Right lobe of liver (tissue), 6 donors: ENCODE measurements around the gene RBMS3. TPM values are rescaled to one million over a fixed set of nuclear protein-coding genes. Genes with fewer than 3 reads are reported as not detected.

Experiments used
- ATAC-seq, 4 donors: fragments of 200-7000 bp; cut with Tn5 transposase; one replicate each; pipeline ENCODE4 v1.9.1; 2020; ENCODE audit warnings: mild to moderate bottlenecking in 4 of 4, moderate library complexity in 4 of 4
- DNase-seq, 3 donors: peaks; one replicate each; pipeline ENCODE4 v3.0.0-alpha.2; 2020
- H3K27ac ChIP-seq, 3 donors: fragments of 200-600 bp; one replicate each; pipeline ENCODE4 v1.8.0; 2022
- H3K27me3 ChIP-seq, 2 donors: fragments of 200-600 bp; one replicate each; pipeline ENCODE4 v1.8.0; 2022
- H3K36me3 ChIP-seq, 4 donors: fragments of 200-600 bp; sonication (generic) in 1 of 4; one replicate each; pipeline versions ENCODE4 v1.5.1 to v1.8.0; 2017 to 2022; ENCODE audit warnings: control low read depth in 1 of 4
- H3K4me1 ChIP-seq, 4 donors: fragments of 200-600 bp; sonication (generic) in 1 of 4; one replicate each; pipeline versions ENCODE4 v1.5.1 to v1.8.0; 2017 to 2022; ENCODE audit warnings: control low read depth in 1 of 4
- H3K4me3 ChIP-seq, 3 donors: fragments of 200-600 bp; one replicate each; pipeline ENCODE4 v1.8.0; 2022
- H3K9me3 ChIP-seq, 4 donors: fragments of 200-600 bp; sonication (generic) in 1 of 4; one replicate each; pipeline versions ENCODE4 v1.5.1 to v1.8.0; 2017 to 2022; ENCODE audit warnings: control low read depth in 1 of 4
- CTCF ChIP-seq, 4 donors: fragments of 200-600 bp in 3 of 4; fragments of 450-650 bp in 1 of 4; IDR thresholded peaks; one replicate each; pipeline versions ENCODE4 v1.5.1 to v1.8.0; 2016 to 2022; ENCODE audit warnings: antibody characterized with exemption in 4 of 4, mild to moderate bottlenecking in 2 of 4
- POLR2A ChIP-seq: fragments of 450-650 bp; IDR thresholded peaks from one replicate; pipeline ENCODE4 v1.6.1; 2017; ENCODE audit warnings: antibody characterized with exemption, mild to moderate bottlenecking
- whole genome bisulfite sequencing: methylation state at CpG from one replicate; pipeline ENCODE4 v1.1.6; 2018; ENCODE audit warnings: low coverage, low lambda C conversion rate; ENCODE audit not compliant: insufficient coverage; ENCODE audit errors: missing lambda C conversion rate; 5-methylcytosine and 5-hydroxymethylcytosine counted together
- intact Hi-C, 2 donors: fragments of 100-400 bp; cut with DNase I; formaldehyde crosslinking; loops; one replicate each; pipeline versions ENCODE4 v1.11.2 to v1.14.1; 2022
- total RNA-seq, 6 experiments: library from RNA; depleted of rRNA in 2 of 6; stranded (reverse); fragments of >200 nt in 2 of 6; fragmentation: NEBNext Ultra II Directional in 3 of 6; extraction: Animal tissue kit (Norgen Biotek cat#: 25700) in 3 of 6; gene quantifications; one replicate each; pipeline versions ENCODE4 v1.1.0 to v1.2.4, GENCODE V29; 2016 to 2023
- donor health status: DM: no; HTN: yes; CAD: no.
- donor health status: DM: no; HTN: no; CAD: no.
- donor health status: DM: no; HTN: no; CAD: no.
- donor health status: DM: no; HTN: yes; CAD: no.
- donor health status: DM: no; HTN: yes; CAD: no.

Gene RBMS3
- total RNA-seq, 6 experiments from 2014 or later, result 6.3 to 11.5 (median 8.3) TPM

DNA sequence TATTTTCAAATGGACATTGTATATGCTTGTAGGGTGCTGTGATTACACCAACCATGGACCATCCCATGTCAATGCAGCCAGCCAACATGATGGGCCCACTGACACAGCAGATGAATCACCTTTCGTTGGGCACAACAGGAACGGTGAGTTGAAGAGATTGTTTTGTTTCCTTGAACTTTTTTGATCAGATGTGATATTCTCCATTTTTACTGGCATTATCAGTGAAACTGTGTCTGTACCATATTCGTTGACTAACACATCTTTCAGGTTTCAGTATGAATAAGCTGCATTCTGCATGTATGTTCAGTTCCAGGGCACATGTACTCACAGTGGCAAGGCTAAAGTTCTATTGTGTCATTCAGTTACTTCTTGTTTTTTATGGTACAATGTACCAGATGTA is 655.2 kb downstream of the RBMS3 start:
- no peaks in the 10 kb centered on the region for H3K27me3 ChIP-seq
- TF ChIP-seq POLR2A, result no peak
- TF ChIP-seq CTCF (IDR thresholded peaks at IDR 0.05), result no peak
- H3K4me1 ChIP-seq, result no peaks in the 10 kb centered on the region
- ATAC-seq (no peak), DNase-seq (no peak)
- H3K4me3 ChIP-seq, result no peak overlapping the region
- intact Hi-C loops, result no loop called here
- H3K27ac ChIP-seq, result no peak overlapping the region
- no peaks in the 10 kb centered on the region for H3K36me3 ChIP-seq
- no peaks in the 10 kb centered on the region for H3K9me3 ChIP-seq
- 47% methylated on average over 3 of the region's 3 CpGs for WGBS

DNA sequence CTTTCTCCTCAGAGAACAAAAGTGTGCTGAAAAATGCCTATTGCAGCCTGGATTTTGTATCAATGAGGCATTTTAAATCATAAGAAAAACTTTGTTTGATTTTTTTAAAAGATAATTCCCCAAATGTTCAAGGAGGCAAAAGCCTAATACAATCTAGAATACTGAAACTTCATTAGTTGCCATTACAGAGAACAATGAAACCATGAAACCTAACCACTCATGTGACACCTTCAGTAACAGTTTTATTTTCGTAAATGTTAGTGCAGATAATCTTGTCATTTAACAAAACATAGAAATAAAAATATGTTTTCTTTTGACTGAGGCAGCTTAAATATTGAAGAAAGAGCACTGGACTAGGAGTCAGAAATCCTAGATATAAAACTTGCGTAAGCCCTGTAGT is 655.9 kb downstream of the RBMS3 start:
- TF ChIP-seq POLR2A, result no peak
- no peak for TF ChIP-seq CTCF (IDR thresholded peaks at IDR 0.05)
- 88% methylated on average over 2 of the region's 2 CpGs for WGBS
- Histone ChIP-seq H3K4me1 (no peaks in the 10 kb centered on the region), H3K9me3 (no peaks in the 10 kb centered on the region), H3K27me3 (no peaks in the 10 kb centered on the region), H3K27ac (no peak overlapping the region), H3K36me3 (no peaks in the 10 kb centered on the region), H3K4me3 (no peak overlapping the region)
- no peak for DNase-seq
- no peak for ATAC-seq
- intact Hi-C loops, result no loop called here

- intact Hi-C loops, result no loop called here
- ATAC-seq, result no peak
- no peak overlapping the region for H3K4me3 ChIP-seq
Measured at GRCh38 chr3:29937185-29937584, 656.3 kb downstream of the RBMS3 start.

DNA sequence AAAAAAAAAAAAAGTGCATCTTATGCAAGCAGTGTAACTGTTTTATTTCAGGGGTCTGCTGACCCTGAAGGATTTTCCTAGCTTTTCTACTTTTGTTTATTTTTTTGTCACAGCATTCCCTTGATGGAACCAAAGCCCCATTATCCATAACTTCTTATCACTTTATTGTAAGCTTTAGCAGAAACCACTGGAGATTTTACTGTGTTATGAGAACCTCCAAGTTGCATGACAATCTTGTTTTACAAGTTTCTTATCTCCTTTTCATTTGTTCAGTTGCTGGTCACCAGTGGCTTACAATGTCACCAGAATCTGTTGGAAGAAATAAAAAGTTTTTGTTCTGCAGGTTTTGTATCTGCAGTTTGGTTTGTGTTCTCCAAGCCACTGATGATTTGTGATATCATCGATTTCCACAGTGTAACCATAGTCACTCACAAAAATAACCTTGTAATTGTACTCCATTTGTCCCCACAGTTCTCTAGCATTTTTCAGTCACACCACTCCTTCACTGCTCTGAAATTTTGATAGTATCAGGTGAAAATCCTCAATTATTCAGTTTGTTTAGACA is 660.0 kb downstream of the RBMS3 start:
- Histone ChIP-seq H3K4me1 (no peaks in the 10 kb centered on the region), H3K4me3 (no peak overlapping the region), H3K27me3 (no peaks in the 10 kb centered on the region), H3K36me3 (no peaks in the 10 kb centered on the region), H3K9me3 (no peaks in the 10 kb centered on the region), H3K27ac (no peak overlapping the region)
- DNase-seq (no peak), ATAC-seq (no peak)
- 36% methylated on average over 1 of the region's 1 CpG for WGBS
- intact Hi-C loops, result no loop called here
- TF ChIP-seq CTCF (IDR thresholded peaks at IDR 0.05) (no peak), POLR2A (no peak)

More at GRCh38 chr3:29937185-29937584, 656.3 kb downstream of the RBMS3 start:
- Histone ChIP-seq H3K27me3 (no peaks in the 10 kb centered on the region), H3K27ac (no peak overlapping the region), H3K36me3 (no peaks in the 10 kb centered on the region), H3K4me1 (no peaks in the 10 kb centered on the region), H3K9me3 (no peaks in the 10 kb centered on the region)
- TF ChIP-seq POLR2A (no peak), CTCF (IDR thresholded peaks at IDR 0.05) (no peak)
- no peak for DNase-seq

GRCh38 chr3:29942297-29942696 is 661.4 kb downstream of the RBMS3 start:
- no peaks in the 10 kb centered on the region for H3K4me1 ChIP-seq
- intact Hi-C loops, result no loop called here
- WGBS, result 18% methylated on average over 1 of the region's 1 CpG
- no peaks in the 10 kb centered on the region for H3K36me3 ChIP-seq
- no peak for TF ChIP-seq CTCF (IDR thresholded peaks at IDR 0.05)
- no peak for TF ChIP-seq POLR2A
- H3K4me3 ChIP-seq, result no peak overlapping the region
- DNase-seq (no peak), ATAC-seq (no peak)
- H3K27me3 ChIP-seq, result no peaks in the 10 kb centered on the region
- H3K27ac ChIP-seq, result no peak overlapping the region
- H3K9me3 ChIP-seq, result no peaks in the 10 kb centered on the region
